IPS-NIHi7 (cell line): ENCODE measurements around the gene POFUT2.

Source experiments
- DNase-seq: peaks from one replicate; pipeline ENCODE4 v3.0.0; 2012; ENCODE audit warnings: mixed read lengths; ENCODE audit errors: extremely low spot score

POFUT2 gene

DNA sequence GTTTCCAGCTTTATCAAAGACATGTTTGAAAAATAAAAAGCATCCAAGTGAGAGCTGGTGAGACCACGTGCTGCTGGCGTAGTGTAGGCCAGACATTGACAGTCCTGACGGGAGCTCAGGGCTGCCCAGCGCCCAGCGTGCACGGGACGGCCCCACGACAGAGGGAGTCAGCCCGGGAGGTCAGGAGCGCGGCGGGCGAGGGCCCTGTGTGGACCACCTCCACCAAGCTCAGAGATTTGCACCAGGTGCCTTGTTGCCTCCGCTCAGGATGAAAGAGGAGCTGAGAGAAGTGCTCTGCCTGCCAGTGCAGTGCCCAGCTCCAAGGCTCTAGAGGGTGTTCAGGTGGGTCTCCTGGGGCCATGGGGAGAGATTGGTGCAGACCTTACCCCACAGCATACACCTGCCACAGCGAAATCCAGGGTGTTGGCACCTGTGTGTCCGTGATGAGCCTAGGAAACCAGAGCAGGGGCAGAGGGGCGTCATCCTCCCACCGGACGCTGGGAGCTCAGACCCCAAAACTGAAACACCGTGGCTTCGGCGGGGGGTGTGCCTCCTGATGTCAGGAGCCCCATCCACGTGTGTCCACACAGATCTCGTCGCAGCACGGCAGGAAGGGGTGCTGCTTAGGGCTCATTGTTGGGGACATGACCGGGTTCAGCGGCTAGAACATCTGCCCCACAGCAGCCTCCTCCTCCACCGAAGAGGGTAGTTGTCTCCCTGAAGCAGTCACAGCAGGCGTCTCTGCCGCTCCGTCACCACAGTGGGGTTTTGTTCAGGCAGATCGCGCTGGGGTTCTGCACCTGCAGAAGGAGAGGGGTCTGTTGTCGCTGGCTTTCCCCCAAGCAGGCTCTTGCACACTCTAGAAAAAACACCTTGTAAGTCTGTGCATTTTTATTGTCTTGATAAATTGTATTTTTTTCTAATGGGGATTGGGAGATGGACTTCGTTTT is 64.2 kb downstream of the POFUT2 start:
- no peak for DNase-seq

DNA sequence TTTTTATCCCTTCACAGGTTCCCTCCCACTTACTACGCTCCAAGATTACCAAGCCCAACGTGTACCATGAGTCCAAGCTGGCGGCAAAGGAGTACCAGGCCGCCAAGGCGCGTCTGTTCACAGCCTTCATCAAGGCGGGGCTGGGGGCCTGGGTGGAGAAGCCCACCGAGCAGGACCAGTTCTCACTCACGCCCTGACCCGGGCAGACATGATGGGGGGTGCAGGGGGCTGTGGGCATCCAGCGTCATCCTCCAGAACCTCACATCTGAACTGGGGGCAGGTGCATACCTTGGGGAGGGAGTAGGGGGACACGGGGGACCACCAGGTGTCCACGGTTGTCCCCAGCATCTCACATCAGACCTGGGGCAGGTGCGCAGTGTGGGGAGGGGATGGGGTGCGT is 65.7 kb downstream of the POFUT2 start:
- no peak for DNase-seq

DNA sequence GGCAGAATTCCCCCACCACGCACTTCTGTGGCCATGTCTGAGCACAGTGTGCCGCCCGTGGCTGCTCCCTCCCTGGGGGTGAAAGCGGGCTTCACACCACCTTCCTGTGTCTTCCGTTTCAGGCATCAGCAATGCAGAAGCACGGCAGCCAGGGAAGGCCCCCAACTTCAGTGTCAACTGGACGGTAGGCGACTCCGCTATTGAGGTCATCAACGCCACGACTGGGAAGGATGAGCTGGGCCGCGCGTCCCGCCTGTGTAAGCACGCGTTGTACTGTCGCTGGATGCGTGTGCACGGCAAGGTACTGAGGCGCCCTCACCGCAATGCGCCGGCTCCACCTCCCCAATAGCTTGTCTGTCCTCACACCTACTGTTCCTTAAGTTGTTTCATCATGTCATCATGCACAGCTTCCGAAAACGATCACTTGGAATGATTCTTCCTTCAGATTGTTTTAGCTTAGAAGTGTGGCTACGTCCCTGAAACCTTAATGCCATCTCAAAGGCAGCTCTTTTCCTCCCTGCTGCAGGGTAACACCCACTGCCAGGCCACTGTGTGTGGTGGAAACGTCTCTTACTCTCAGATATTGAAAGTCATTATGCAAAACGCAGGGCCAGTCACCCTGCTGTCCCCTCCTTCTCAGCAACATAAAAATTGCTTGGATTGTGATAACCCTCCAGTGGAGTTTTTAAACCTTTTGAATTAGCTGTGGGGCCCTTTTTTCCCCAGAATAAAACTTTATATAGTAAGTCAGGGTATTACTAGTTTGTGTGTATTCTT is 66.8 kb downstream of the POFUT2 start:
- no peak for DNase-seq

DNA sequence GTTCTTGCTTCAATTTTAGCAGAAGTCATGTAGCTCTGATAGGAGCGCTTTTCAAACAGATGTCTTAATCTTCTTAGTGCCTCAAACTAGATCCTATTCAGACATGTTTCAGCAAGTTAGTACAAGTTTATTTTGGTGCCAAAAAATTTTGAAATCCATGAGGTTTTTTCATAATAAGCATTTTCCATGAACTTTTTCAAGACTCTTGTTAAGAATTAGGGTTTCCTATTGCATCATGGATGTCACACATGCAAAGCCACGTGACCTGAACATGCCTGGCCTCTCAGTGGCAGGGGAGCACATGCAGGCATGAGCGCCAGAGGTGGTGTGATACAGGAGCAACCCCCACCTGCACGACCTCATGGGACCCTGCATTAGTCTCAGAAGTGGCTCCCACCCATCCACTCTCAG is 67.6 kb downstream of the POFUT2 start:
- DNase-seq, result no peak

DNA sequence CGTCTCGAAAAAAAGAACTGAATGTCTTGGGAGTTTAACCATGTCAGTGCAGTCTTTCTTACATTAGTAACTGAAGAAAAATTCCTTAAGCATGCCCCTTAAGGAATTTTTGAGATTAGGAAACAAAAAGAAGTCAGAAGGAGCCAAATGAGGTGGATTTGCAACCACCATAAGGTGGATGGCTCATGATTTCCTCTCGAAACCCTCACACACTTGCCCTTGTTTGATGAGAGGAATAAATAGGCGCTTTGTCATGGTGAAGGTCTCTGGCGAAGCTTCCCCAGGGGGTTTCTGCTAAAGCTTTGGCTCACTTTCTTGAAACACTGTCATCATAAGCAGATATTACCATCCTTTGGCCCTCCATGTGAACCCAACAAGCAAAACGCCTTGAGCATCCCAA is 68.2 kb downstream of the POFUT2 start:
- DNase-seq, result no peak

DNA sequence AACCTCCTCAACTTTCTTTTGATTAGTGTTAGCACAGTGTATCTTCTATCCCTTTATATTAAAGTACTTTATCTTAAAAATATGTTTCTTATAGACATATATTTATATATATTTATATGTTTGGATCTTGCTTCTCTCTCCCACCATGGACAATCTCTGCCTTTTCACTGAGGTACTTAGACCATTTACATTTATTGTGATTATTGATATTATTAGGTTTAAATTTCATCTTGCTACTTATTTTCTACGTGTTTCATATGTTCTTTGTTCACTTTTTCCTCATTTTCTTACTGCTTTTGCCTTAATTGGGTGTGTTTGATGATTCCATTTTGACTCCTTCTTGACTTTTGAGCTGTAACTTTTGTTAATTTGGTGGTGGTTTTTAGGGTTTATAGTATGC is 70.7 kb downstream of the POFUT2 start:
- DNase-seq, result no peak

DNA sequence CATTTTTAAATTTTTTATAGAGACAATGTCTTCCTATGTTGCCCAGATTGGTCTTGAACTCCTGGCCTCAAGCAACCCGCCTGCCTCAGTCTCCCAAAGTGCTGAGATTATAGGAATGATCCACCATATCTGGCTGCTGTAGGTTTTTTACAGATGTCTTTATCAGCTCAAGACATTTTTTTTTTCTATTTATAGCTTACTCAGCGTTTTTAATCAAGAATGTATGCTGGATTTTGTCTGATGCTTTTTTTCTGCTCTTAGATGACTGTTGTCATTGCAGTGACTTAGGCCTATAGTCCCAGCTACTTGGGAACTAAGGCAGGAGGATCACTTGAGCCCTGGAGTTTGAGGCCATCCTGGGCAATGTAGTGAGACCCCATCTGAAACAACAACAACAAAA is 72.5 kb downstream of the POFUT2 start:
- DNase-seq, result no peak
